Measurements from ENCODE around the gene RHO. TPM values are rescaled to one million over a fixed set of nuclear protein-coding genes. Genes with fewer than 3 reads are reported as not detected.

RHO gene
- total and polyA plus RNA-seq, 2 experiments from 2014 or later, result 0.19 TPM; not detected in 1

Other genes starting within 250 kb of the RHO start
- 16.8 and 20.1 TPM in 2 replicates for gene HMCES, start 249.8 kb upstream of the RHO start, total RNA-seq
- gene HMCES, start 249.8 kb upstream of the RHO start, polyA plus RNA-seq, result 30.0 and 34.3 TPM in 2 replicates
- 0.20 and 0.44 TPM in 2 replicates for gene EFCAB12, start 100.0 kb upstream of the RHO start, total RNA-seq
- 0.19 and 1.5 TPM in 2 replicates for gene EFCAB12, start 100.0 kb upstream of the RHO start, polyA plus RNA-seq
- gene MBD4, start 88.7 kb upstream of the RHO start, total RNA-seq, result 25.0 and 27.5 TPM in 2 replicates
- gene MBD4, start 88.7 kb upstream of the RHO start, polyA plus RNA-seq, result 20.8 and 22.2 TPM in 2 replicates
- 14.6 and 17.3 TPM in 2 replicates for gene IFT122, start 88.4 kb upstream of the RHO start, total RNA-seq
- 11.4 and 15.6 TPM in 2 replicates for gene IFT122, start 88.4 kb upstream of the RHO start, polyA plus RNA-seq
- not detected in 2 replicates for gene H1-8, start 14.5 kb downstream of the RHO start, total RNA-seq
- gene H1-8, start 14.5 kb downstream of the RHO start, polyA plus RNA-seq, result not detected in 2 replicates
- 22.0 and 45.3 TPM in 2 replicates for gene PLXND1, start 78.0 kb downstream of the RHO start, total RNA-seq
- gene PLXND1, start 78.0 kb downstream of the RHO start, polyA plus RNA-seq, result 24.9 and 36.3 TPM in 2 replicates